Esophagus squamous epithelium (tissue), 5 donors: ENCODE measurements around the gene TGIF2. TPM values are rescaled to one million over a fixed set of nuclear protein-coding genes. Genes with fewer than 3 reads are reported as not detected.
"Not testable (repeated sequence)": the region's sequence is repeated elsewhere in the genome, so short reads cannot be mapped to it uniquely, and the experiment has no call there.

ENCODE experiments used
- DNase-seq: peaks from one replicate; lab custom pipeline; 2025; lab: John Stamatoyannopoulos, UW
- H3K27ac ChIP-seq, 4 donors: fragments of 200-600 bp; sonication (generic); one replicate each; pipeline ENCODE4 v1.5.1; 2016 to 2019; ENCODE audit warnings: mild to moderate bottlenecking in 1 of 4
- H3K27me3 ChIP-seq, 4 donors: fragments of 200-600 bp; sonication (generic); 1 replicate in 3 of 4; 2 replicates in 1 of 4; pipeline versions ENCODE4 v1.5.1 to v1.6.0; 2017 to 2021; ENCODE audit warnings: antibody characterized with exemption in 1 of 4
- H3K36me3 ChIP-seq, 3 donors: fragments of 200-600 bp; sonication (generic); one replicate each; pipeline ENCODE4 v1.5.1; 2016 to 2019
- H3K4me1 ChIP-seq, 3 donors: fragments of 200-600 bp; sonication (generic); one replicate each; pipeline ENCODE4 v1.5.1; 2017 to 2019
- H3K4me3 ChIP-seq, 4 donors: fragments of 200-600 bp; sonication (generic); 1 replicate in 3 of 4; 2 replicates in 1 of 4; pipeline ENCODE4 v1.5.1; 2016 to 2019; ENCODE audit warnings: mild to moderate bottlenecking in 2 of 4, moderate library complexity in 1 of 4
- H3K9me3 ChIP-seq, 3 donors: fragments of 200-600 bp; sonication (generic); one replicate each; pipeline ENCODE4 v1.5.1; 2016 to 2019
- CTCF ChIP-seq, 6 experiments: fragments of 450-650 bp in 4 of 6; fragments of 200-600 bp in 2 of 6; sonication (generic) in 2 of 6; IDR thresholded peaks; one replicate each; pipeline ENCODE4 v1.5.1; 2016 to 2019; ENCODE audit warnings: antibody characterized with exemption in 6 of 6, mild to moderate bottlenecking in 4 of 6, moderate library complexity in 4 of 6
- POLR2A ChIP-seq, 4 donors: fragments of 450-650 bp; IDR thresholded peaks; one replicate each; pipeline ENCODE4 v1.6.1; 2017; ENCODE audit warnings: antibody characterized with exemption in 4 of 4, mild to moderate bottlenecking in 4 of 4, moderate library complexity in 3 of 4
- WGBS, 2 donors: methylation state at CpG; one replicate each; pipeline ENCODE4 v1.1.5; 2018; 5-methylcytosine and 5-hydroxymethylcytosine counted together
- intact Hi-C: fragments of 100-400 bp; cut with DNase I; formaldehyde crosslinking; loops from one replicate; pipeline ENCODE4 v1.15.0; 2022
- total RNA-seq, 4 donors: library from RNA; depleted of rRNA; stranded (reverse); fragments of >200 nt; gene quantifications; one replicate each; pipeline ENCODE4 v1.1.0, GENCODE V29; 2016
- donor health status: DM: yes; HTN: yes; CAD: no.

TGIF2 gene
- total RNA-seq, 4 donors from 2014 or later: 3.4 to 10.9 (median 7.1) TPM

GRCh38 chr20:36605399-36606157 is 32.2 kb downstream of the TGIF2 start, which contains the start of gene RAB5IF:
Gene RAB5IF, plus strand, starts transcription at chr20:36605779. Its CDS starts 173 bp downstream, at chr20:36605952.
- peaks cover 11 to 37% (median 12%) of the 10 kb centered on the region in 3 donors for H3K4me1 ChIP-seq
- intact Hi-C loops: loop anchor here (5.0 kb wide), 1 partner anchor 167 kb away; the partner anchor contains the start of gene DSN1
- TF ChIP-seq POLR2A (IDR thresholded peaks at IDR 0.05): peak in 3 of 4 donors; percentile 89 to 95 (median 91)
- TF ChIP-seq CTCF (IDR thresholded peaks at IDR 0.05): peak; percentile 86 to 99 (median 94)
- DNase-seq: peak; percentile 90
- 0 to 1% methylated on average over 24 to 36 of the region's 90 CpGs for WGBS, 2 donors
- no peaks in the 10 kb centered on the region for H3K9me3 ChIP-seq
- H3K36me3 ChIP-seq: peaks cover 13 to 35% (median 18%) of the 10 kb centered on the region in 3 donors
- H3K27ac ChIP-seq: peak within 1 kb of the TSS; percentile 89 to 98 (median 97)
- H3K27me3 ChIP-seq: no peaks in the 10 kb centered on the region
- H3K4me3 ChIP-seq: peak within 1 kb of the TSS; percentile 74 to 100 (median 87)

GRCh38 chr20:36606158-36607066 is 33.0 kb downstream of the TGIF2 start:
- peak overlapping the region; percentile 89 to 98 (median 97) for H3K27ac ChIP-seq
- peak overlapping the region; percentile 74 to 100 (median 87) for H3K4me3 ChIP-seq
- no peak for TF ChIP-seq POLR2A (IDR thresholded peaks at IDR 0.05)
- no peak for TF ChIP-seq CTCF (IDR thresholded peaks at IDR 0.05)
- peaks cover 18 to 43% (median 19%) of the 10 kb centered on the region in 3 donors for H3K36me3 ChIP-seq
- peaks cover 11 to 37% (median 12%) of the 10 kb centered on the region in 3 donors for H3K4me1 ChIP-seq
- no peaks in the 10 kb centered on the region for H3K9me3 ChIP-seq
- WGBS, 2 donors: 2 to 3% methylated on average over 31 of the region's 31 CpGs
- no peak for DNase-seq
- intact Hi-C loops: loop anchor here (5.0 kb wide), 1 partner anchor 166 kb away; the partner anchor contains the start of gene DSN1
- no peaks in the 10 kb centered on the region for H3K27me3 ChIP-seq

- Histone ChIP-seq H3K36me3 (peaks cover 27 to 57% (median 30%) of the 10 kb centered on the region in 3 donors), H3K4me3 (peak overlapping the region; percentile 74 to 100 (median 87)), H3K27ac (peak overlapping the region; percentile 89 to 98 (median 97)), H3K9me3 (no peaks in the 10 kb centered on the region), H3K27me3 (no peaks in the 10 kb centered on the region), H3K4me1 (peaks cover 11 to 41% (median 12%) of the 10 kb centered on the region in 3 donors)
- 70 to 71% methylated on average over 7 of the region's 7 CpGs for WGBS, 2 donors
- intact Hi-C loops: loop anchor here (5.0 kb wide), 1 partner anchor 165 kb away; the partner anchor contains the start of gene DSN1
- TF ChIP-seq CTCF (IDR thresholded peaks at IDR 0.05): no peak
- TF ChIP-seq POLR2A (IDR thresholded peaks at IDR 0.05): peak in 1 of 4 donors; percentile 16
- no peak for DNase-seq
These were observed 34.4 kb downstream of the TGIF2 start for GRCh38 chr20:36607586-36608387.

- Histone ChIP-seq H3K4me1 (peaks cover 11 to 47% (median 12%) of the 10 kb centered on the region in 3 donors), H3K27ac (peak overlapping the region; percentile 37 to 98 (median 93)), H3K36me3 (peaks cover 31 to 62% (median 35%) of the 10 kb centered on the region in 3 donors)
- WGBS, 2 donors: 50 to 62% methylated on average over 5 to 6 of the region's 6 CpGs
- not testable (repeated sequence) for H3K9me3 ChIP-seq, H3K4me3 ChIP-seq, H3K27me3 ChIP-seq, DNase-seq
- intact Hi-C loops: loop anchor here (5.0 kb wide), 1 partner anchor 164 kb away; the partner anchor contains the start of gene DSN1
These were observed 35.0 kb downstream of the TGIF2 start for GRCh38 chr20:36608388-36608728.
